MM.1S (cell line): ENCODE results near the gene FARSA.

Source experiments
- CTCF ChIP-seq: fragments of 300-600 bp; sonication (generic); IDR thresholded peaks from 2 replicates; pipeline ENCODE4 v1.5.1; 2016; ENCODE audit warnings: antibody characterized with exemption, low read length, mixed read lengths
- EZH2 ChIP-seq: fragments of 300-600 bp; sonication (generic); optimal IDR thresholded peaks from 2 replicates; pipeline ENCODE3; 2017; ENCODE audit warnings: low read depth, mild to moderate bottlenecking, antibody characterized with exemption, low read length, mixed read lengths

- TF ChIP-seq CTCF, result no peak
- TF ChIP-seq EZH2, result no peak
These were observed 39.9 kb downstream of the FARSA start for GRCh38 chr19:12893582-12893981.
